Activated T-cell treated with anti-CD3 and anti-CD28 coated beads for 48 hours (primary cell): Measurements from ENCODE around the gene RESP18.

ENCODE experiments used
- DNase-seq: peaks from one replicate; pipeline ENCODE4 v3.0.0-alpha.2; 2020; ENCODE audit warnings: low read depth

Gene RESP18

DNA sequence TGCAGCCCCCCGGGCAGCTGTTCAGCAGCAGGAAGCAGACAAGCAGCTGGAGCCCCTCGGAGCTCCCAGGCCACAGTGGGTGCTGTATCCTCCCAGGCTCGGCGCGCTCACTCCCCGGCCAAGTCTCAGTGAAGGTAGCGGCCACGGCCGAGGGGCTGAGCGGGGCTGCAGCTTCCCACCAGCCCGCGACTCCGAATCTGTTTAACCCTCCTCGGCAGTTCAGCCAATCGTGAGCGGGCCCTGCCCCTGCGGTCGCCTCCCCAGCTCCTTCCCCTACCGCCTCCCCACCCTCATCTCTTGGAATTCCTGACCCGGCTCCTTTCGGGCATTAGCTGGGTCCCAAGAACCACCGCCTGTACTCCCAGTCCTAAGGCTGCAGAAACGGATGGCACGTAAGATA is at the start of gene RESP18:
TSS of gene RESP18 (minus strand) at position 203 of the 400 bp plus-strand sequence.
- DNase-seq: no peak

GRCh38 chr2:219381448-219381847 is 48.9 kb upstream of the RESP18 start:
- DNase-seq: no peak

DNA sequence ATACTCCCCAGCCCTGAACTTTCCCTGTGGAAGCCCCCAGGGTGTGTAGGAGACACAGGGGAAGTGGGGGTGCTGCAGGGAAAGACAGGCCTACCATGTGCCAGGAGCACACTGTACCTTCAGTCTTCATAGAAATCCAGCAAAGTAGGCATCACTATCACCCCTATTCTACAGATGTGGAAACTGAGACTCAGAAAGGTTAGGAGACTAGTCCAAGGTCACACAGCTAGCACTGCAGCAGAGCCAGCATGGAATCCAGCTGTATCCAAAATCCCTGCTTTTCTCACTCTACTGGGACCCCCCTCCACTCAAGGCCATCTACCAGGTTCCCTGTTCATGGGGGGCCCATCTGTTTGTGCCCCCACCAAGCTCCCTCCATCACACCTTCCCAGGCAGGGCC is 48.4 kb upstream of the RESP18 start:
- DNase-seq: no peak

DNA sequence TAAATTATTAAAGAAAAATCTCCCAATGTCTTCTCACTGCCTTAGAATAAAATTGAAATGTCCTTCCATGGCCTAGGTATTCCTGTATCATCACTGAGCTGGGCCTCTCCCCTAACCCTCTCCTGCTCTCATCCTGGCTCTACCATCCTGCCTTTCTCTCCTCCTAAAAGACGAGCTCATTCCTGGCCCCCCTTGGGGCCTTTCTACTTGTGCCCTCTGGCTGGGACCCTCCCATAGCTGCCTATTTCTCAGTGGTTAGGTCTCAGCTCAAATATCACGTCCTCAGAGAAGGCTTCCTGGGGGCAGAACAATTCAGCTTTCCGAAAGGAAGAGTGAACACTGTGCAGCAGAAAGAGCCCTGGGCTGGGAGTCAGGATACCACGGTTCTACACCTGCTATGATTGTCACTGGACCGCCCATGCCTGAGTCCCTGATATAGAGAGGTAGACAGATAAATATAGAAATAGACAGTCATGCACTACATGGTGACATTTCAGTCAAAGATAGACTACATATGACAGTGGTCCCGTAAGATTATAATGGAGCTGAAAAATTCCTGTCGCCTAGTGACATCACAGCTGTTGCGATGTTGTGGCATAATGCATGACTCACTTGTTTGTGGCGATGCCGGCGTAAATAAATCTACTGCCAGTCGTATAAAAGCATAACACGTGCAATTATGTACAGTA is 45.8 kb upstream of the RESP18 start:
- no peak for DNase-seq

GRCh38 chr2:219369447-219369861 is 36.9 kb upstream of the RESP18 start:
- DNase-seq: no peak

DNA sequence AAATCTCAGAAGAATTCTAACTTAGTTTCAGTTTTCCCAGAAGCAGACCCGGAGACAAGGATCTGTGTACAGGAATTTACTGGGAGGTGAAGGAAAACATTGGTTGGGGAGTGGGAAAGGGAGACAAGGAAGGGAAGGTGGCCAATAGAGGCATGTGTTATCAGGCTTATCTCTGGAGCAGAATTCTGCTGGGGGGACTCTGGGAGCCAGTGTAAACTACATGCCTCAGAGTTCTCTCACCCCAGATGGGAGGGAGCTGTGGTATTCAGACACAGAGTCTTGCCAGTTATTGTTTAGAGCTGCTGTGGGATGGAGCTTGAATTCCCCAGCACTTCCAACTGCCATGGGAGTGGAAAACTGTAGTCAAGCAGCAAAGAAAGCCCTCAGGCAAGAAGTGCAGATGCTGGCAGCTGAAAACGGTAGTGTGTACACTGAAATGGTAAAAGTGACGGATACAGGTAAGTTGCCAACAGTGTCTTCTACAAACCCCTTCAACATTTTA is 36.2 kb upstream of the RESP18 start:
- no peak for DNase-seq

- no peak for DNase-seq
Measured at GRCh38 chr2:219362524-219363164, 30.1 kb upstream of the RESP18 start.

- DNase-seq: no peak
Measured at GRCh38 chr2:219362072-219362471, 29.5 kb upstream of the RESP18 start.

DNA sequence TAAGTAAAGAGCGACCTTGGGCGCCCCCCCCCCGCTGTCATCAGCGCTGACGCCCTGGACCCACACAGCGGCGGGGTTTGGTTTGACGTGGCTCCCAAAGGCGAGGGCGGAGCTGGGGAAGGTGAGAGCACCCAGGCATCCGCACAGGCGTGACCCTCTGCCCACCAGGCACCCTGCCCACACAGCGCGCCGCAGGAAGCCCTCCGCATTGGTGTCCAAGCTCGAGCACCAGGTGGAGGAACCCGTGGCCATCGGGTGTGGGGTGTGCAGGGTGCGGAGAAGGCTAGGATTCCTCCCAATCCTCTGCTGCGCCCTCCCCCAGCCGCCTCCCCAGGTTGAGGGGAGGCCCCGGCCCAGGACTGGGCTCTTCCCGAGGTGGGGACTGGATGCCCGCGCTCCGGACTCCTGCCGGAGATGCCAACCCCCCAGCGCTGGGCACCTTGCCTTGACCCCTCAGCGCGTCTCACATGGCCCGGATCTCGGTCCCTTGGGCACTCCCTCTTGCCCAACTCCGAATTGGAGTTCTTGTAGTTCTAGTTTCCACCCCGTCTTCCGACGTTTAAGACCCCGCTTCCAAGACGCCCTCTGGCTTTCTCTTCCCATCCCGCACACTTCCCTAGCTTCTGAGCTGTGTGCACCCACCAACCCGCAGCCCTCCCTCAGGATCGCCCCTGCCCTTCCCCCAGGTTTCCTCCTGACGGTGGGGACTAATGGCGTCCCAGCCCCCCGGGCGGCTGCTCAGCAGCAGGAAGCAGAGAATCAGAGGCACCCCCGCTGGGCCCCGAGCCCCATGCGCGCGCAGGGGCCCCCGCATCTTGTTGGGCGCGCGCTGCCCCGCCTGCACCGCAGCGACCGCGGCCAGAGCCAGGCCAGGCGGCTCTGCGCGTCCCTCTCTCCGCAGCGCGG is 25.9 kb upstream of the RESP18 start:
- peak; percentile 19 for DNase-seq

- DNase-seq: no peak
Measured at GRCh38 chr2:219356834-219357233, 24.3 kb upstream of the RESP18 start.

DNA sequence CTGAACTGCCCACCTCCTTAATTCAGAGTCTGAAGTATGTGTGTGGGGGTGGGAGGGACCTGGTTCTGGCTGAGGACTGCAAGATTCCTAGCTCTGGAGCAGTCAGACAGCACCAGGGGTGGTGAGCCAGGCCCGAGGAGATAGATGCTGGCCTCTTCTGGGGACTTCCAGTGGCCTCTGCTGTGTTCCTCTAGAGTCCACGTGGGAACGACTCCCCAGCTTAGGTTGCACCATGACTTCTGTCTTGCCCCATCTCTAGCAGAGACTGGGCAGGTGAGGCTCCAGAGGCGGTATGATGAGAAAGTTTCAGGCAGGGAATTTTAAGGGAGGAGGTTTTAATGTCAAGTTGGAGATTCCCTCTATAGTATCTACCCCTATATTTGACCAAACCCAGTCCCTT is 22.0 kb upstream of the RESP18 start:
- DNase-seq: no peak

DNA sequence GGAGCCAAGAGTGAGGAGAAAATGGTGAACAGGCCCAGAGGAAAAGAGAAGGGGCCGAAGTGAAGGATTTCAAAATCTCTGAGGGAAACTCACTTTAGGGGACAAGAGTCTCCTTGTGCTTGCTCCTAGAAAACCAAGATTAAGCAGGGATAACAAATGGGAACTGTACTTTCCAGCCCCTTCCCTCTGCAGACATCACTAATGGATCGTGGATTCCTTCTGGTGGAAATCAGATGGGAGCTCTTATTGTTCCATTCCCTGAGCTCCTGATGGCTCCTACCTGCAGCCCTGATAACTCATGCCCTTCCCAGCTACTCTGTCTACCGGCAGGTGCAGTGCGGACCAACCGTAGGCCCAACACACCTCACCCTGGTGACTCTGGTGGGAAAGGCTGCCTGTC is 20.6 kb upstream of the RESP18 start:
- no peak for DNase-seq

- DNase-seq: peak; percentile 52
Measured at GRCh38 chr2:219352448-219353023, 20.0 kb upstream of the RESP18 start.

DNA sequence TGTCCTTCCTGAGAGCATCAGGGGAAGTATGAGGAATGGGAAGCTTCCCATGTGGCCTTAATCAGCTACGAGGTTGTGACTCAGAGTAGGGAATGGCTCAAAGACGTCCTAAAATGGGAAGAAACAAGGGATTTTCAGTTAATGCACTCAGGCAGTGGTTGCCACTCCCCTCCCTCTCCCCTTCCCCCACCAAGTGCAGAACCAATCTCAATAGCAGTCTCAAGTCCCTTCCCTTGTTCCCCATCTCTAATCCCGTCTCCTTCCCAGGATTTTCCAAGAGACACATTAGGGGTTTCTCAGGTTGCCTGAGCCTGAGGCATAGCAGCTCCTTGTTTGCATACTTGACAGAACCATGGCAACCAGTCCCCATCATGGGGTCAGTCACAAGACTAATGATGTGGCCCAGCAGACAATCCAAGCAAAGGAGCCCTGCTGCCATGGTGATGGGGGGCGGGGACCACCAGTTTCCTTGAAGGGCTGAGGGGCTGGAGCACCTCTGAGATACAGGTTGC is 18.2 kb upstream of the RESP18 start:
- DNase-seq: no peak

- no peak for DNase-seq
Measured at GRCh38 chr2:219350215-219350614, 17.7 kb upstream of the RESP18 start.

GRCh38 chr2:219344751-219345430 is 12.3 kb upstream of the RESP18 start:
- no peak for DNase-seq

- DNase-seq: no peak
Measured at GRCh38 chr2:219335373-219335786, 2.8 kb upstream of the RESP18 start.

DNA sequence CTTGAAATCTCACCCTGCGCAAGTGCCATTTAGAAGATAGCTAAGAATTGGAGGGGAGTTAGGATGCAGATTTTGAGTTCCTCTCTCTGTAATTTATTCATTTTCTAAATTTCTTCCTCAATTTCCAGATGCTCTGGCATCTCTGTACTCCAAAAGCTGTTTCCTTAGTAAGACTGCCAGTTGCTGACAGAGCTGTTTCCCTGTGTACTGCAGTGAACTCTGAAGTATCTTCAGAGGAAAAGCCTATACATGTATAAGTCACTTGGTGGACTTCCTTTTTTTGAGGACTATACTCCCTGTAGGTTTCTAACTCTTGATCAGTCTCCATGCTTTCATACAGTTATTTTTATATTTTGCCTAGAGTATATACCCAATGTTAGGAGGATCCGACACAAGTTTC is 1.5 kb upstream of the RESP18 start:
- no peak for DNase-seq

GRCh38 chr2:219331560-219332213 is 857 bp downstream of the RESP18 start:
- peak; percentile 7 for DNase-seq

- DNase-seq: no peak
Measured at GRCh38 chr2:219327719-219328118, 4.8 kb downstream of the RESP18 start.
